Measurements from ENCODE around the gene HLA-DMA. TPM values are rescaled to one million over a fixed set of nuclear protein-coding genes. Genes with fewer than 3 reads are reported as not detected.
A peak's percentile ranks its signal among the peaks of the same experiment; 100 is the strongest.

The HLA-DMA gene
- total and polyA plus RNA-seq, 2 of the 13 experiments (the other 11 are each of a cell fraction or from before 2014, with no cell fraction given): 0.70 to 0.71 TPM

DNA sequence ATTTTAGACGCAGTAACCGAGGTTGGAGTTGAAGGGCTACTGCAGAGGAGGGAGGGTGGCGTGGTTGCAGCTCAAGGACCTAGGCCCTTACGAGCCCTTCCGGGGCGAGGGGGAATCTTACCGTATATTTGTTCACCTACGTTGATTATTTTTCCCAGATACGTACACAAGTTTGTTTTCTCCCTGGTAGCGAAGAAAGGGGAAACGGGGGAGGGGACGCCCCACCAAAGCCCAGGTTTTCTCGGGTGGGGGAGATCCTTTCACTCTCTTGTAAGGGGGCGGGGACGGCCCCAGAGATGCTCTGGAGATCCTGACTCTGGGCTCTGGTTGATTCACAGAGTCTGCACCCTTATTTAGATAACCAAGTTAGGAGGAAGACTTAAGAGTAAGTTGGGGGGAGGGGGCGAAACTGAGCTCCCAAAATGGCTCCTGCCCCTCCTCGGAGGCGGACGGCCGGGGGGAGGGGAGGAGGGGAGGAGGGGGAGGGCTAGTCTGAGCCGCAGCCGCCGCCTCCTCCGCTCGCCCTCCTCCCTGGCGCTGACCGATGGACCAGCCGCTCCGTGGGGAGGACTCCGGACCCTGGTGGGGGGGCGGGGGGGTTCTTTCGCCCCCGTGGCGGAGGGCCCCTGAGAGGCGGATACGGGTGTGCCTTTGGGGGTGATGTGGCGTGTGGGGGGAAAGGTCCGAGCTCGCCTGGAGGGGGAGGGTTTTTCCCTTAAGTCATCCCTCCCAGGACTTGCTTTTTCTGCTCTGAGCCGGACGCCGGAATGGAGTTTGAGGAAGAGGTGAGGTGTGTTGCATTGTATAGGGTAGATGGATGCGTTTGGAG, 17.7 kb upstream of the HLA-DMA start (continued):
- TF ChIP-seq ELF4 (CRISPR knock-in tag; IDR thresholded peaks at IDR 0.05; ENCODE audit: borderline replicate concordance) (no peak), FIP1L1 (IDR thresholded peaks at IDR 0.05; ENCODE audit: borderline replicate concordance, insufficient read depth, low read depth, low read length) (no peak), KDM4B (CRISPR knock-in tag; IDR thresholded peaks at IDR 0.05) (no peak), FOXA3 (CRISPR knock-in tag; IDR thresholded peaks at IDR 0.05) (no peak; the same call in 1 of the 2 replicates), JUN (CRISPR knock-in tag; IDR thresholded peaks at IDR 0.05) (no peak), ZC3H4 (CRISPR knock-in tag; IDR thresholded peaks at IDR 0.05; ENCODE audit: borderline replicate concordance) (peak; percentile 98), ARNTL (CRISPR knock-in tag; IDR thresholded peaks at IDR 0.05) (no peak; the same call in 1 of the 2 replicates), ISX (CRISPR knock-in tag; conservative IDR thresholded peaks at IDR 0.05) (no peak), ZNF160 (CRISPR knock-in tag; IDR thresholded peaks at IDR 0.05) (no peak), HNRNPL (IDR thresholded peaks at IDR 0.05; ENCODE audit: low read depth, low read length) (peak; percentile 13; the same call in 1 of the 2 replicates), ZBTB1 (CRISPR knock-in tag; IDR thresholded peaks at IDR 0.05; ENCODE audit: borderline replicate concordance) (no peak), SMYD3 (CRISPR knock-in tag; IDR thresholded peaks at IDR 0.05) (no peak), ZNF530 (CRISPR knock-in tag; IDR thresholded peaks at IDR 0.05; ENCODE audit: low read depth) (no peak), KLF13 (CRISPR knock-in tag; IDR thresholded peaks at IDR 0.05) (no peak), RCOR2 (CRISPR knock-in tag; IDR thresholded peaks at IDR 0.05) (0 out of 2 replicates have a peak, but pooled peaks have one; percentile 12), SP4 (CRISPR knock-in tag; IDR thresholded peaks at IDR 0.05) (0 out of 2 replicates have a peak, but pooled peaks have one; percentile 41)
- TF ChIP-seq, protein P1, sequence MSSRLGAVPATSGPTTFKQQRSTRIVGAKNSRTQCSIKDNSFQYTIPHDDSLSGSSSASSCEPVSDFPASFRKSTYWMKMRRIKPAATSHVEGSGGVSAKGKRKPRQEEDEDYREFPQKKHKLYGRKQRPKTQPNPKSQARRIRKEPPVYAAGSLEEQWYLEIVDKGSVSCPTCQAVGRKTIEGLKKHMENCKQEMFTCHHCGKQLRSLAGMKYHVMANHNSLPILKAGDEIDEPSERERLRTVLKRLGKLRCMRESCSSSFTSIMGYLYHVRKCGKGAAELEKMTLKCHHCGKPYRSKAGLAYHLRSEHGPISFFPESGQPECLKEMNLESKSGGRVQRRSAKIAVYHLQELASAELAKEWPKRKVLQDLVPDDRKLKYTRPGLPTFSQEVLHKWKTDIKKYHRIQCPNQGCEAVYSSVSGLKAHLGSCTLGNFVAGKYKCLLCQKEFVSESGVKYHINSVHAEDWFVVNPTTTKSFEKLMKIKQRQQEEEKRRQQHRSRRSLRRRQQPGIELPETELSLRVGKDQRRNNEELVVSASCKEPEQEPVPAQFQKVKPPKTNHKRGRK (CRISPR knock-in tag; IDR thresholded peaks at IDR 0.05): no peak
- TF ChIP-seq, protein P2, sequence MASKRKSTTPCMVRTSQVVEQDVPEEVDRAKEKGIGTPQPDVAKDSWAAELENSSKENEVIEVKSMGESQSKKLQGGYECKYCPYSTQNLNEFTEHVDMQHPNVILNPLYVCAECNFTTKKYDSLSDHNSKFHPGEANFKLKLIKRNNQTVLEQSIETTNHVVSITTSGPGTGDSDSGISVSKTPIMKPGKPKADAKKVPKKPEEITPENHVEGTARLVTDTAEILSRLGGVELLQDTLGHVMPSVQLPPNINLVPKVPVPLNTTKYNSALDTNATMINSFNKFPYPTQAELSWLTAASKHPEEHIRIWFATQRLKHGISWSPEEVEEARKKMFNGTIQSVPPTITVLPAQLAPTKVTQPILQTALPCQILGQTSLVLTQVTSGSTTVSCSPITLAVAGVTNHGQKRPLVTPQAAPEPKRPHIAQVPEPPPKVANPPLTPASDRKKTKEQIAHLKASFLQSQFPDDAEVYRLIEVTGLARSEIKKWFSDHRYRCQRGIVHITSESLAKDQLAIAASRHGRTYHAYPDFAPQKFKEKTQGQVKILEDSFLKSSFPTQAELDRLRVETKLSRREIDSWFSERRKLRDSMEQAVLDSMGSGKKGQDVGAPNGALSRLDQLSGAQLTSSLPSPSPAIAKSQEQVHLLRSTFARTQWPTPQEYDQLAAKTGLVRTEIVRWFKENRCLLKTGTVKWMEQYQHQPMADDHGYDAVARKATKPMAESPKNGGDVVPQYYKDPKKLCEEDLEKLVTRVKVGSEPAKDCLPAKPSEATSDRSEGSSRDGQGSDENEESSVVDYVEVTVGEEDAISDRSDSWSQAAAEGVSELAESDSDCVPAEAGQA (IDR thresholded peaks at IDR 0.05; ENCODE audit: low read depth): no peak
- TF ChIP-seq, protein P2 (CRISPR knock-in tag; IDR thresholded peaks at IDR 0.05; ENCODE audit: borderline replicate concordance): no peak; the same call in 1 of the 2 replicates
- TF ChIP-seq, protein P3, sequence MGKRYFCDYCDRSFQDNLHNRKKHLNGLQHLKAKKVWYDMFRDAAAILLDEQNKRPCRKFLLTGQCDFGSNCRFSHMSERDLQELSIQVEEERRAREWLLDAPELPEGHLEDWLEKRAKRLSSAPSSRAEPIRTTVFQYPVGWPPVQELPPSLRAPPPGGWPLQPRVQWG (CRISPR knock-in tag; IDR thresholded peaks at IDR 0.05; ENCODE audit: borderline replicate concordance, low read depth): no peak
